Measurements from ENCODE around the gene NCOA4.
"Not testable (repeated sequence)": the region's sequence is repeated elsewhere in the genome, so short reads cannot be mapped to it uniquely, and the experiment has no call there.

NCOA4 gene

GRCh38 chr10:46068905-46069304, 38.5 kb upstream of the NCOA4 start:
- H3K9ac ChIP-seq (ENCODE audit: low read length in 5 of 5): no peak overlapping the region
- H3K36me3 ChIP-seq (ENCODE audit: control insufficient read depth in 5 of 5, insufficient read depth in 5 of 5, low read length in 5 of 5): no peaks in the 10 kb centered on the region
- H3K27ac ChIP-seq (ENCODE audit: low read depth, low read length): no peak overlapping the region
- H3K9me3 ChIP-seq (ENCODE audit: control insufficient read depth in 5 of 5, low read length in 5 of 5): peaks cover 0 to 3% (median 0%) of the 10 kb centered on the region in 5 donors
- no peaks in the 10 kb centered on the region for H3K4me1 ChIP-seq (ENCODE audit: control insufficient read depth in 5 of 5, insufficient read depth in 5 of 5, low read length in 5 of 5)
- no peaks in the 10 kb centered on the region for H3K27me3 ChIP-seq (ENCODE audit: control insufficient read depth in 5 of 5, insufficient read depth in 4 of 5, low read length in 5 of 5)
- no peak overlapping the region for H3K4me3 ChIP-seq (ENCODE audit: low read depth in 1 of 5, low read length in 5 of 5)

GRCh38 chr10:46068117-46068516, 37.7 kb upstream of the NCOA4 start:
- H3K27ac ChIP-seq (ENCODE audit: low read depth, low read length): no peak overlapping the region
- no peaks in the 10 kb centered on the region for H3K4me1 ChIP-seq (ENCODE audit: control insufficient read depth in 5 of 5, insufficient read depth in 5 of 5, low read length in 5 of 5)
- no peak overlapping the region for H3K9ac ChIP-seq (ENCODE audit: low read length in 5 of 5)
- H3K9me3 ChIP-seq (ENCODE audit: control insufficient read depth in 5 of 5, low read length in 5 of 5): peaks cover 0 to 3% (median 0%) of the 10 kb centered on the region in 5 donors
- H3K36me3 ChIP-seq (ENCODE audit: control insufficient read depth in 5 of 5, insufficient read depth in 5 of 5, low read length in 5 of 5): no peaks in the 10 kb centered on the region
- H3K27me3 ChIP-seq (ENCODE audit: control insufficient read depth in 5 of 5, insufficient read depth in 4 of 5, low read length in 5 of 5): no peaks in the 10 kb centered on the region
- no peak overlapping the region for H3K4me3 ChIP-seq (ENCODE audit: low read depth in 1 of 5, low read length in 5 of 5)

GRCh38 chr10:46064269-46064817, 33.9 kb upstream of the NCOA4 start:
- peaks cover 0 to 2% (median 0%) of the 10 kb centered on the region in 5 donors for H3K27me3 ChIP-seq (ENCODE audit: control insufficient read depth in 5 of 5, insufficient read depth in 4 of 5, low read length in 5 of 5)
- H3K4me3 ChIP-seq (ENCODE audit: low read depth in 1 of 5, low read length in 5 of 5): no peak overlapping the region
- no peak overlapping the region for H3K27ac ChIP-seq (ENCODE audit: low read depth, low read length)
- H3K9me3 ChIP-seq (ENCODE audit: control insufficient read depth in 5 of 5, low read length in 5 of 5): peaks cover 0 to 3% (median 0%) of the 10 kb centered on the region in 5 donors
- H3K4me1 ChIP-seq (ENCODE audit: control insufficient read depth in 5 of 5, insufficient read depth in 5 of 5, low read length in 5 of 5): no peaks in the 10 kb centered on the region
- no peak overlapping the region for H3K9ac ChIP-seq (ENCODE audit: low read length in 5 of 5)
- H3K36me3 ChIP-seq (ENCODE audit: control insufficient read depth in 5 of 5, insufficient read depth in 5 of 5, low read length in 5 of 5): no peaks in the 10 kb centered on the region

- Histone ChIP-seq H3K27ac (ENCODE audit: low read depth, low read length) (no peak overlapping the region), H3K9ac (ENCODE audit: low read length in 5 of 5) (no peak overlapping the region), H3K4me1 (ENCODE audit: control insufficient read depth in 5 of 5, insufficient read depth in 5 of 5, low read length in 5 of 5) (no peaks in the 10 kb centered on the region), H3K27me3 (ENCODE audit: control insufficient read depth in 5 of 5, insufficient read depth in 4 of 5, low read length in 5 of 5) (peaks cover 0 to 2% (median 0%) of the 10 kb centered on the region in 5 donors), H3K36me3 (ENCODE audit: control insufficient read depth in 5 of 5, insufficient read depth in 5 of 5, low read length in 5 of 5) (no peaks in the 10 kb centered on the region), H3K9me3 (ENCODE audit: control insufficient read depth in 5 of 5, low read length in 5 of 5) (no peaks in the 10 kb centered on the region), H3K4me3 (ENCODE audit: low read depth in 1 of 5, low read length in 5 of 5) (no peak overlapping the region)
Measured at GRCh38 chr10:46062723-46063428, 32.5 kb upstream of the NCOA4 start.

- no peak overlapping the region for H3K27ac ChIP-seq (ENCODE audit: low read depth, low read length)
- H3K4me3 ChIP-seq (ENCODE audit: low read depth in 1 of 5, low read length in 5 of 5): no peak overlapping the region
- peaks cover 0 to 8% (median 0%) of the 10 kb centered on the region in 5 donors for H3K9me3 ChIP-seq (ENCODE audit: control insufficient read depth in 5 of 5, low read length in 5 of 5)
- H3K4me1 ChIP-seq (ENCODE audit: control insufficient read depth in 5 of 5, insufficient read depth in 5 of 5, low read length in 5 of 5): no peaks in the 10 kb centered on the region
- H3K27me3 ChIP-seq (ENCODE audit: control insufficient read depth in 5 of 5, insufficient read depth in 4 of 5, low read length in 5 of 5): peaks cover 0 to 2% (median 0%) of the 10 kb centered on the region in 5 donors
- no peak overlapping the region for H3K9ac ChIP-seq (ENCODE audit: low read length in 5 of 5)
- no peaks in the 10 kb centered on the region for H3K36me3 ChIP-seq (ENCODE audit: control insufficient read depth in 5 of 5, insufficient read depth in 5 of 5, low read length in 5 of 5)
Measured at GRCh38 chr10:46060706-46061105, 30.3 kb upstream of the NCOA4 start.

GRCh38 chr10:46057927-46058326, 27.5 kb upstream of the NCOA4 start:
- H3K4me1 ChIP-seq (ENCODE audit: control insufficient read depth in 5 of 5, insufficient read depth in 5 of 5, low read length in 5 of 5); H3K27me3 ChIP-seq (ENCODE audit: control insufficient read depth in 5 of 5, insufficient read depth in 4 of 5, low read length in 5 of 5); H3K9me3 ChIP-seq (ENCODE audit: control insufficient read depth in 5 of 5, low read length in 5 of 5); H3K9ac ChIP-seq (ENCODE audit: low read length in 5 of 5); H3K27ac ChIP-seq (ENCODE audit: low read depth, low read length); H3K4me3 ChIP-seq (ENCODE audit: low read depth in 1 of 5, low read length in 5 of 5); H3K36me3 ChIP-seq (ENCODE audit: control insufficient read depth in 5 of 5, insufficient read depth in 5 of 5, low read length in 5 of 5): not testable (repeated sequence)

- peaks cover 0 to 4% (median 0%) of the 10 kb centered on the region in 5 donors for H3K27me3 ChIP-seq (ENCODE audit: control insufficient read depth in 5 of 5, insufficient read depth in 4 of 5, low read length in 5 of 5)
- no peak overlapping the region for H3K4me3 ChIP-seq (ENCODE audit: low read depth in 1 of 5, low read length in 5 of 5)
- H3K4me1 ChIP-seq (ENCODE audit: control insufficient read depth in 5 of 5, insufficient read depth in 5 of 5, low read length in 5 of 5): no peaks in the 10 kb centered on the region
- H3K9ac ChIP-seq (ENCODE audit: low read length in 5 of 5): no peak overlapping the region
- H3K27ac ChIP-seq (ENCODE audit: low read depth, low read length): no peak overlapping the region
- no peaks in the 10 kb centered on the region for H3K36me3 ChIP-seq (ENCODE audit: control insufficient read depth in 5 of 5, insufficient read depth in 5 of 5, low read length in 5 of 5)
- peaks cover 0 to 8% (median 0%) of the 10 kb centered on the region in 5 donors for H3K9me3 ChIP-seq (ENCODE audit: control insufficient read depth in 5 of 5, low read length in 5 of 5)
Measured at GRCh38 chr10:46057038-46057437, 26.6 kb upstream of the NCOA4 start.

GRCh38 chr10:46055771-46056170, 25.3 kb upstream of the NCOA4 start:
- peaks cover 0 to 8% (median 0%) of the 10 kb centered on the region in 5 donors for H3K9me3 ChIP-seq (ENCODE audit: control insufficient read depth in 5 of 5, low read length in 5 of 5)
- no peak overlapping the region for H3K9ac ChIP-seq (ENCODE audit: low read length in 5 of 5)
- peaks cover 0 to 4% (median 0%) of the 10 kb centered on the region in 5 donors for H3K27me3 ChIP-seq (ENCODE audit: control insufficient read depth in 5 of 5, insufficient read depth in 4 of 5, low read length in 5 of 5)
- no peaks in the 10 kb centered on the region for H3K36me3 ChIP-seq (ENCODE audit: control insufficient read depth in 5 of 5, insufficient read depth in 5 of 5, low read length in 5 of 5)
- no peak overlapping the region for H3K27ac ChIP-seq (ENCODE audit: low read depth, low read length)
- H3K4me3 ChIP-seq (ENCODE audit: low read depth in 1 of 5, low read length in 5 of 5): no peak overlapping the region
- no peaks in the 10 kb centered on the region for H3K4me1 ChIP-seq (ENCODE audit: control insufficient read depth in 5 of 5, insufficient read depth in 5 of 5, low read length in 5 of 5)

GRCh38 chr10:46053534-46054434, 23.4 kb upstream of the NCOA4 start:
- no peaks in the 10 kb centered on the region for H3K4me1 ChIP-seq (ENCODE audit: control insufficient read depth in 5 of 5, insufficient read depth in 5 of 5, low read length in 5 of 5)
- no peaks in the 10 kb centered on the region for H3K36me3 ChIP-seq (ENCODE audit: control insufficient read depth in 5 of 5, insufficient read depth in 5 of 5, low read length in 5 of 5)
- H3K4me3 ChIP-seq (ENCODE audit: low read depth in 1 of 5, low read length in 5 of 5): no peak overlapping the region
- no peak overlapping the region for H3K9ac ChIP-seq (ENCODE audit: low read length in 5 of 5)
- H3K27me3 ChIP-seq (ENCODE audit: control insufficient read depth in 5 of 5, insufficient read depth in 4 of 5, low read length in 5 of 5): peaks cover 0 to 2% (median 0%) of the 10 kb centered on the region in 5 donors
- no peak overlapping the region for H3K27ac ChIP-seq (ENCODE audit: low read depth, low read length)
- peaks cover 0 to 8% (median 0%) of the 10 kb centered on the region in 5 donors for H3K9me3 ChIP-seq (ENCODE audit: control insufficient read depth in 5 of 5, low read length in 5 of 5)
